Activated CD8-positive, alpha-beta T cell treated with anti-CD3 and anti-CD28 coated beads, Interleukin-2, amount 10 ng/mL, durations not matched to agents 7 days and 5 days (primary cell): ENCODE measurements around the gene CKAP4. TPM values are rescaled to one million over a fixed set of nuclear protein-coding genes. Genes with fewer than 3 reads are reported as not detected.

ENCODE experiments used
- ATAC-seq: fragments of 150-1000 bp; cut with Tn5 transposase; one replicate; pipeline ENCODE4 v1.10.0; 2021; ENCODE audit warnings: moderate library complexity
- CTCF ChIA-PET: fragments of 350-600 bp; sonication (Branson Sonifier 250); formaldehyde crosslinking; loops from one replicate; lab custom pipeline; 2021; ENCODE audit warnings: antibody characterized with exemption; lab: Charles Lee
- POLR2A ChIA-PET: fragments of 350-600 bp; sonication (Branson Sonifier 250); formaldehyde crosslinking; loops from one replicate; lab custom pipeline; 2021; ENCODE audit warnings: antibody characterized with exemption; lab: Charles Lee
- DNase-seq: peaks from one replicate; pipeline ENCODE4 v3.0.0-alpha.2; 2020
- H3K27ac Mint-ChIP-seq: one replicate; pipeline ENCODE4 v1.8.0; 2021; ENCODE audit warnings: mild to moderate bottlenecking, mixed read lengths
- H3K27me3 Mint-ChIP-seq: one replicate; pipeline ENCODE4 v1.8.0; 2021; ENCODE audit warnings: low read depth, mixed read lengths
- H3K36me3 Mint-ChIP-seq: one replicate; pipeline ENCODE4 v1.8.0; 2021; ENCODE audit warnings: low read depth, mixed read lengths
- H3K4me1 Mint-ChIP-seq: one replicate; pipeline ENCODE4 v1.8.0; 2021; ENCODE audit warnings: low read depth, mixed read lengths
- H3K4me3 Mint-ChIP-seq: one replicate; pipeline ENCODE4 v1.8.0; 2021; ENCODE audit warnings: mild to moderate bottlenecking, mixed read lengths
- H3K9me3 Mint-ChIP-seq: one replicate; pipeline ENCODE4 v1.8.0; 2022; ENCODE audit warnings: mixed read lengths; ENCODE audit not compliant: insufficient read depth
- total RNA-seq, 2 experiments: library from RNA; stranded (reverse); gene quantifications; one replicate each; pipeline ENCODE4 v1.2.3, GENCODE V29; 2021

The CKAP4 gene
- total RNA-seq, 2 experiments from 2014 or later = 0.47 to 0.52 TPM

DNA sequence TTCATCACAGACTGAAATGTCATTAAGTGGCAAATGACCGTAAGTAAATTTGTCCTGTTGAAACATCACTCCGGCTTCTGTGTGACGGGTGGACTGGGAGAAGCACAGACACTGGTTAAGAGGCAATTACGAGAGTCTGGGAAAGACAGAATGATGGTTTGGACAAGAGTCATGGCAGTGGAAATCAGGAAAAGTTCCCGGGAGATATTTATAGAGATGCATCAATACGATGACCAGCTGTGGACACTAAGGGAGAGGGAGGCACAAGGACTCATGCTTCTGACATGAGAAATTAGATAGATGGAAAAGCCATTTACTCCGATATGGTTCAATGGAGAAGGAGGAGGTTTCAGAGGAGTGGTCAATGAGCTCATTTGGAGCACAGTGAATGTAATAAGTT lies 27.3 kb downstream of the CKAP4 start:
- Mint-ChIP-seq H3K27me3 (peaks cover 10% of the 10 kb centered on the region), H3K27ac (no peak overlapping the region), H3K4me1 (peaks cover 13% of the 10 kb centered on the region), H3K4me3 (no peak overlapping the region), H3K9me3 (peaks cover 9% of the 10 kb centered on the region), H3K36me3 (no peaks in the 10 kb centered on the region)
- ChIA-PET POLR2A (no interaction called here), CTCF (interaction anchor here (0.7 to 5.1 kb wide), 2 partner anchors 63 to 647 kb away, joined by 4 to 48 read pairs; no protein-coding TSS in a partner anchor)
- ATAC-seq (no peak), DNase-seq (no peak)

DNA sequence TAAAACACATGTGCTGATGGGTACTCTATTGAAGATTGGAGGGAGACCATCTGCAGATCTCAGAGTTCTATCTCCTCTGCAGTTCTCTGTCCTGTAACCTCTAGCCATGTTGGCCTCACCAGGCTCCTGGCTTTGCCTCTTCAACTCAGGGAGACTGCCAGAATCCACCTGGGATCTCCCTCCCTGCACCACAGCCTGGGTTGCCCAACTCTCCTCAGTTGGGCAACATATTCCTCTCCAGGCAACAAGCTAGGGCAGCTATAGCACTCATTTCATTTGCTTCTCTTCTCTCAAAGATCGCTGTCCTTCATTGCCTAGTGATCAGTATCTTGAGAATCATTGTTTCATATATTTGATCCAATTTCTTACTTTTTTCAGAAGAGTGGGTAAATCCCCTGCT lies 28.8 kb downstream of the CKAP4 start:
- Mint-ChIP-seq H3K36me3 (no peaks in the 10 kb centered on the region), H3K27ac (no peak overlapping the region), H3K27me3 (peaks cover 10% of the 10 kb centered on the region), H3K4me1 (peaks cover 12% of the 10 kb centered on the region), H3K9me3 (peaks cover 9% of the 10 kb centered on the region), H3K4me3 (no peak overlapping the region)
- ChIA-PET POLR2A (no interaction called here), CTCF (interaction anchor here (1.2 kb wide), 1 partner anchor 64 kb away, joined by 4 read pairs; no protein-coding TSS in a partner anchor)
- no peak for DNase-seq
- no peak for ATAC-seq

DNA sequence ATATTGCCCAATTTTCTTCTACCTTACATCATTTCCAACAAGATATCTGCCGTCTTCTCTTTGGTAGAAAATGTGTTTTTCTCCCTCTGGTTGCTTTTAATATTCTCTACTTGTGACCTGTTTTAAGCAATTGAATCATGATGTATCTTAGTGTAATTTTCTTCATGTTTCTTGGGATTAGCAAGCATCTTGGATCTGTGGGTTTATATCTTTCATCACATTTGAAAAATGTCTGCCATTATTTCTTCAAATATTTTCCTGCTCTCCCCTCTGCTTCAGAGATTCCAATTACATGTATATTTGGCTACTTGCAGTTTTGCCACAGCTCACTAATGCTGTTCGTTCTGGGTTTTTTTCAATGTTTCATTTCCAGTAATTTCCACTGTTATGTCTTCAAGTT lies 30.1 kb downstream of the CKAP4 start:
- no peaks in the 10 kb centered on the region for H3K36me3 Mint-ChIP-seq
- H3K27me3 Mint-ChIP-seq = peaks cover 13% of the 10 kb centered on the region
- ChIA-PET CTCF (interaction anchor here (0.8 to 1.3 kb wide), 3 partner anchors 9 to 65 kb away, joined by 3 read pairs; no protein-coding TSS in a partner anchor), POLR2A (no interaction called here)
- DNase-seq (no peak), ATAC-seq (no peak)
- H3K27ac Mint-ChIP-seq = no peak overlapping the region
- H3K4me3 Mint-ChIP-seq = no peak overlapping the region
- peaks cover 11% of the 10 kb centered on the region for H3K4me1 Mint-ChIP-seq
- H3K9me3 Mint-ChIP-seq = peaks cover 9% of the 10 kb centered on the region

DNA sequence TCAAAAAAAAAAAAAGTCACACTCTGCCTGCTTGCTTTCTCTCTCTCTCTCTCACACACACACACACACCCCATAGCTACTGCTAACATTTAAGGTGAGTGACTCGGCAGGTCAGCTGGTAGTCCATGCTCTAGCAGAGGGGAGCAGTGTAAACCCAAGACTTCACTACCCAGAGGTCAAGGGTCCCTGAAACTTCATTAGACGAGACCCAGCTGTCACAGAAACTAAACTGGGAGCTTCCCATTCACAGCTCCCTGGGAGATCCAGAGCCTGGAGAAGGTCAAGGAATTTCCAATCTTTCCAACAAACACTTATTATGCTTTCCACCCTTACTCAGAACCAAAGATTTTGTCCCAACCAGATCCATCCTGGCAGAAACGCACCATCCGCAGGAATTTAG lies 33.2 kb downstream of the CKAP4 start:
- ATAC-seq = no peak
- ChIA-PET CTCF (interaction anchor here (1.1 kb wide), 1 partner anchor 9 kb away, joined by 8 read pairs; no protein-coding TSS in a partner anchor), POLR2A (no interaction called here)
- Mint-ChIP-seq H3K27ac (no peak overlapping the region), H3K9me3 (peaks cover 9% of the 10 kb centered on the region), H3K36me3 (no peaks in the 10 kb centered on the region), H3K27me3 (peaks cover 25% of the 10 kb centered on the region), H3K4me3 (no peak overlapping the region), H3K4me1 (no peaks in the 10 kb centered on the region)
- DNase-seq = no peak

DNA sequence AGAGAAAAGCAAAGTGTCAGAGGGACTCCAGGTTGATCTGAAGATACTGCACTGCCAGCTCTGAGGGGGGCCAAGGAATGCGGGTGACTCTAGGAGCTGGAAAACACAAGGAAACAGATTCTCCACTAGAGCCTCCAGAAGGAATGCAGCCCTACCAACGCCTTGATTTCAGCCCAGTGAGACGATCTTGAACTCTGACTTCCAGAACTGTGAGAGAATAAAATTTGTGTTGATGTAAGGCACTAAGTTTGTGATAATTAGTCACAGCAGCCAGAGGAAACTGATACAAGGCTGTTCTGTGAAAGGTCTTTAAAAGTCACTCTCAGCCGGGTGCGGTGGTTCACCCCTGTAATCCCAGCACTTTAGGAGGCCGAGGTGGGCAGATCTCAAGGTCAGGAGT lies 34.2 kb downstream of the CKAP4 start:
- ChIA-PET CTCF (interaction anchor here (1.6 kb wide), 1 partner anchor 10 kb away, joined by 8 read pairs; no protein-coding TSS in a partner anchor), POLR2A (no interaction called here)
- Mint-ChIP-seq H3K9me3 (peaks cover 9% of the 10 kb centered on the region), H3K4me3 (no peak overlapping the region), H3K36me3 (no peaks in the 10 kb centered on the region), H3K27me3 (peaks cover 26% of the 10 kb centered on the region), H3K27ac (no peak overlapping the region), H3K4me1 (no peaks in the 10 kb centered on the region)
- no peak for ATAC-seq
- no peak for DNase-seq

DNA sequence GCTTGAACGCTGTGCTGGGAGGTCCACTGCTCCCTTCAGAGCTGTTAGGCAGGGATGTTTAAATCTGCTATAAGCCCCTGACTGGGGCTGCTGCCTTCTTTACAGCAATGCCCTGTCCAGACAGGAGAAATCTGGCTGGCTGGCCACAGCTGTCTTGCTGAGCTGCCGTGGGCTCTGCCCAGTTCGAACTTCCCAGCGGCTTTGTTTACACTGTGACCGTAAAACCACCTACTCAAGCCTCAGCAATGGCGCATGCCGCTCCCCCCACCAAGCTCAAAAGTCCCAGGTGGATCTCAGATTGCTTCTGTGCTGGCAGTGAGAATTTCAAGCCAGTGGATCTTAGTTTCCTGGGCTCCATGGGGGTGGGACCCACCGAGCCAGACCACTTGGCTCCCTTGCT lies 35.8 kb downstream of the CKAP4 start:
- ChIA-PET POLR2A (no interaction called here), CTCF (interaction anchor here (1.6 kb wide), 1 partner anchor 12 kb away, joined by 8 read pairs; no protein-coding TSS in a partner anchor)
- no peak overlapping the region for H3K27ac Mint-ChIP-seq
- no peak overlapping the region for H3K4me3 Mint-ChIP-seq
- ATAC-seq (no peak), DNase-seq (no peak)
- H3K36me3 Mint-ChIP-seq = no peaks in the 10 kb centered on the region
- peaks cover 32% of the 10 kb centered on the region for H3K27me3 Mint-ChIP-seq
- no peaks in the 10 kb centered on the region for H3K4me1 Mint-ChIP-seq
- H3K9me3 Mint-ChIP-seq = no peaks in the 10 kb centered on the region

DNA sequence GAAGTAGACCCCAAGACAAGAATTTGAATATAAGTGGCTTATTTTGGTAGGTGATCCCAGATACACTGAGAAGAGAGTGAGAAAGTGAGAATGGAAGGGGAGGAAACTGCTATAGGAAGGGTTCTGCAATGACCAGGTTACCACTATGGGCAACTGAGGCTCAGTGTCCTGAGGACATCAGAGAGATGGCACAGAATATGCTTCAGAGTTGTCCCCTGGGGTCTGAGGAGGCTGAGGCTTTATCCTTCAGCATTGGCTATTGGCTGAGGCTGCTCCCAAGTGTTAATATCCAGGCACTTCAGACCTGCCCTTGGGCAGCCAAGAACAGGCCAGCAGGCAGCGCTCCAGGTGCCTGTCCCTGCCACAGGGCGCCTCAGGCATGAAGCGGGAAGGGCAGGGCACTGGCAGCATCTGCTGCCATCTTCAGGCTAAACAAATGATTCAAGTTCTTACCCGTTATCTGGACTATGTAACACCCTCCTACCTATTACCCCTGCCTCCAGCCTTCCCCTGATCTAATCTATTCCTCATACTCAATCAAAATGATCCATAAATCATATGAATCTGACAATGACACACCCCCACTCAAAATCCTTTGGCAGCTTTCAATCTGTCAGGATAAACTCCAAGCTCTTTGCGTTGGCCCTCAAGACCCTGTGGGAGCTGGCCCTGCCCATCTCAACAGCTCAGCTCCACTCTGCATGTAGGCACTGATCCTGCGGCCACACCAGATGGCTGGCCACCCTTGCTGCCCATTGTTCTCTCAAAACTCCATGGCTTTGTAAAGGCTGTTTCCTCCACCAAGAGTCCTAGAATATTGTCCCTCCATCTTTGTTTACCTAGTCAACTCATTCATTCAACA lies 42.4 kb downstream of the CKAP4 start:
- ChIA-PET CTCF (interaction anchor here (0.6 to 1.5 kb wide), 2 partner anchors 18 to 112 kb away, joined by 3 read pairs; no protein-coding TSS in a partner anchor), POLR2A (no interaction called here)
- H3K9me3 Mint-ChIP-seq = no peaks in the 10 kb centered on the region
- H3K36me3 Mint-ChIP-seq = no peaks in the 10 kb centered on the region
- no peak overlapping the region for H3K27ac Mint-ChIP-seq
- peaks cover 32% of the 10 kb centered on the region for H3K27me3 Mint-ChIP-seq
- DNase-seq = no peak
- no peak for ATAC-seq
- no peaks in the 10 kb centered on the region for H3K4me1 Mint-ChIP-seq
- H3K4me3 Mint-ChIP-seq = no peak overlapping the region

DNA sequence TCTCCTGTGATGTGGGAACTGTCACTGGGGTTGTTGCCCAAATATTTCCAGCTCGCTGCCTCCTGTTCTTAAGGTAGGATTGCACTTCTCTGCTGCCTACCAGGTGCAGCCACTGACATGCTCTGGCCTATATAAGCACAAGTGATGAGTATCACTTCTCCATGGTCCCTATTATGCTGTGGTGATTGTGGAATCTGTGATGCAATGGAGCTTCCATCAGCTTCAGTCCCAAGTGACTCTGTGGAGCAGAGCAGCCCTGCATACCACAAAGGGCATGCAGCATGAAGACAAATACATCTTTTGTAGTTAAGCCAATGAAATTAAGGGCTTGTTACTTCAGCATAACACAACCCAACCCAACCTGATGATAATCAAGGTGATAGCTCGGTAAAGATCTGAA lies 43.5 kb downstream of the CKAP4 start:
- no peaks in the 10 kb centered on the region for H3K4me1 Mint-ChIP-seq
- H3K4me3 Mint-ChIP-seq = no peak overlapping the region
- H3K9me3 Mint-ChIP-seq = no peaks in the 10 kb centered on the region
- ChIA-PET CTCF (no interaction called here), POLR2A (no interaction called here)
- ATAC-seq = no peak
- H3K27me3 Mint-ChIP-seq = peaks cover 26% of the 10 kb centered on the region
- H3K36me3 Mint-ChIP-seq = no peaks in the 10 kb centered on the region
- H3K27ac Mint-ChIP-seq = no peak overlapping the region
- no peak for DNase-seq

DNA sequence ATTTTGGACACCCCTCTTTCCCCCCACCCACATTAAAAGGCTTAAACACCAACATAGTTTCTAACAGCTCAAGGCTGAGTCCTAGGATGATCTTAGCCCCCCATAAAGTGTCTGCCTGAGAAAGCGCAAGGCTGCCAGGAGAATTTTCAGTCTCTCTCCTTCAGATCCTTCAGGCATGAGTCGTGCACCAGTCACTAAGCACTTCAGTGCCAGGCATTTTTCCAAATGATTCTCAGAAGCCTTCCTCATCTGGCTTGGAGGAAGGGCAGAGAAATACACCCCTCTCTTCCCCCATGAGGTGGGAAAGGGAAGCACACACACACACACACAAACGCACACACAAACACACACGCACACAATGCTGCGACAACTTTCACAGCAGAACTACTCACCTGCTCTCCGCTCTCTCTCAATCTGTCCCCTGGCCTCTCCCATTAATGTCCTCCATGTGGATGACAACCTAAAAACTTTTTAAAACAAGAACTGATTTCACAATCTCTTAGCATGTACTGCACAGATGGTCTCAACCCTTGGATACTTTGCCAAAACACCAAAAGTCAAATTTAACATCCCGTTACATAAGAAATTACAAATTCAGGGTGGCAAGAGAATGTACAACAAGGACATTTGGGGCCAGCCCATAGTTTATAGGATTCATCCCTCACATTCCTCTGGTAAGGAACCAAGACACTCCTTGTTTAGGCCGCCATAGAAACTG lies 49.8 kb downstream of the CKAP4 start:
- ChIA-PET CTCF (no interaction called here), POLR2A (no interaction called here)
- no peaks in the 10 kb centered on the region for H3K36me3 Mint-ChIP-seq
- no peak for DNase-seq
- H3K4me3 Mint-ChIP-seq = no peak overlapping the region
- no peak overlapping the region for H3K27ac Mint-ChIP-seq
- H3K27me3 Mint-ChIP-seq = peaks cover 10% of the 10 kb centered on the region
- no peak for ATAC-seq
- H3K4me1 Mint-ChIP-seq = no peaks in the 10 kb centered on the region
- H3K9me3 Mint-ChIP-seq = no peaks in the 10 kb centered on the region

DNA sequence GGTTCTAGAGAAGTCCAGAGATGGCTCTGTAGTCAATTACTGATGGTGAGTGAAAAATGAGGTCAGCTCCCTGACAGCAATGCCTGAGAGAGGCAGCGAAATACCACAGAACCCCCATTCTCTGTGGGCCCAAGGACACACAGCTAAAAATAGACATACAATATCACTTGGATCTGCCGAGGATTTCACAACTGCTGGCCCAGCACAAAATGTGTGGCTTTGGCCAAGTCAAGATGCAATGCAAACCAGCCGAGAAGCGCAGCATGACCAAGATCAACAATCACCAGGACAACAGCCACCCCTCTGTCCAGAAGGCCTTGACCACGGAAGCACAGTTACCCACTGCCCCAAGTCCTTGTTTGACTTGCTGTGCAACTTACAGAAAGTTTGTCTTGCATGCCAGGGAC lies 52.2 kb downstream of the CKAP4 start:
- Mint-ChIP-seq H3K27me3 (peaks cover 18% of the 10 kb centered on the region), H3K9me3 (no peaks in the 10 kb centered on the region), H3K36me3 (no peaks in the 10 kb centered on the region), H3K4me3 (no peak overlapping the region), H3K4me1 (no peaks in the 10 kb centered on the region), H3K27ac (no peak overlapping the region)
- ChIA-PET POLR2A (interaction anchor here (0.7 kb wide), 1 partner anchor 59 kb away, joined by 3 read pairs; no protein-coding TSS in a partner anchor), CTCF (no interaction called here)
- ATAC-seq = no peak
- DNase-seq = no peak

DNA sequence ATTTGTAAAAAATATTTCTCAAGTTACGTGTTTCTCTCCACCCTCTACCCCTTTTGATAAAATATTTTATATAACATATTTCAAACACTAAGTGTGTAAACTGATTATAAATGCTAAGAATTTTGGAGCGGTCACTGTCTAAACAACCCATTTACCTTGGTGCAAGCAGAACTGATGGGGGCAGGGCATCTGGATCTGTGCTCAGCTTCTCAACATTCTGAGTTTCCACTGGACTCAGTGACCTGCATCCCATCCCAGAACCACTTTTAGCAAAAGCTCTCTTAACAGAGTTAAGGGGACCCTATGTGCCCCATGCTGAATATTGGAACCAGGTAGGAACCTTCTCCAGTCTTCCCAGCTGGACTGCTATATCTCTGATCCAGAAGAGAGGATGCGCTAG lies 53.5 kb downstream of the CKAP4 start:
- ChIA-PET CTCF (no interaction called here), POLR2A (no interaction called here)
- Mint-ChIP-seq H3K9me3 (no peaks in the 10 kb centered on the region), H3K27me3 (peaks cover 14% of the 10 kb centered on the region), H3K4me1 (no peaks in the 10 kb centered on the region), H3K27ac (no peak overlapping the region), H3K4me3 (no peak overlapping the region), H3K36me3 (no peaks in the 10 kb centered on the region)
- ATAC-seq (no peak), DNase-seq (no peak)
